OCI-LY3 (cell line): ENCODE data around the gene SULF2.

ENCODE experiments used
- H2AFZ ChIP-seq: fragments of 200-600, 300-600 bp; shearing (Covaris generic); 2 replicates; pipeline ENCODE4 v1.6.0; 2014; ENCODE audit warnings: antibody characterized with exemption, low read depth, low read length
- H3K27ac ChIP-seq: fragments of 200-600, 300-600 bp; sonication (generic); 2 replicates; pipeline ENCODE4 v1.5.1; 2014; ENCODE audit warnings: mild to moderate bottlenecking, low read length, moderate library complexity, mixed read lengths
- H3K27me3 ChIP-seq: fragments of 200-600, 300-600 bp; sonication (generic); 2 replicates; pipeline ENCODE4 v1.6.1; 2014; ENCODE audit warnings: low read depth, low read length, mixed read lengths
- H3K36me3 ChIP-seq: fragments of 200-600, 300-600 bp; sonication (generic); replicated peaks from 2 replicates; pipeline ENCODE3; 2014; ENCODE audit warnings: low read depth, low read length, mixed read lengths
- H3K4me1 ChIP-seq: fragments of 300-600, 200-600 bp; sonication (generic); 2 replicates; pipeline ENCODE4 v1.6.1; 2014; ENCODE audit warnings: low read length, mixed read lengths
- H3K4me2 ChIP-seq: fragments of 200-600, 300-600 bp; sonication (generic); 2 replicates; pipeline ENCODE4 v1.6.1; 2014; ENCODE audit warnings: low read length, mixed read lengths
- H3K4me3 ChIP-seq: fragments of 300-600, 200-600 bp; sonication (generic); 2 replicates; pipeline ENCODE4 v1.5.1; 2014; ENCODE audit warnings: antibody characterized with exemption, mild to moderate bottlenecking, low read length, moderate library complexity
- H3K79me2 ChIP-seq: fragments of 300-600, 200-600 bp; shearing (Covaris generic); 2 replicates; pipeline ENCODE4 v1.6.1; 2014; ENCODE audit warnings: mild to moderate bottlenecking, low read length, mixed read lengths
- H3K9ac ChIP-seq: fragments of 300-600, 200-600 bp; shearing (Covaris generic); 2 replicates; pipeline ENCODE4 v1.6.0; 2014; ENCODE audit warnings: mild to moderate bottlenecking, low read length, moderate library complexity
- H3K9me3 ChIP-seq: fragments of 200-600, 300-600 bp; shearing (Covaris generic); 2 replicates; pipeline ENCODE4 v1.6.1; 2014; ENCODE audit warnings: low read length, mixed read lengths; ENCODE audit not compliant: insufficient read depth
- H4K20me1 ChIP-seq: fragments of 200-600, 300-600 bp; sonication (generic); 2 replicates; pipeline ENCODE4 v1.6.1; 2016; ENCODE audit warnings: low read length, mixed read lengths; ENCODE audit not compliant: insufficient read depth
- CTCF ChIP-seq: fragments of 200-600, 300-600 bp; sonication (generic); IDR thresholded peaks from 2 replicates; pipeline ENCODE4 v1.5.1; 2014; ENCODE audit warnings: antibody characterized with exemption, low read length, low read depth
- EZH2phosphoT487 ChIP-seq: fragments of 200-600 bp; shearing (Covaris generic); IDR thresholded peaks from 2 replicates; pipeline ENCODE4 v1.6.1; 2018; ENCODE audit warnings: antibody characterized with exemption, mixed run types, low read depth

The SULF2 gene

GRCh38 chr20:47655635-47656034, 129.6 kb downstream of the SULF2 start:
- Histone ChIP-seq H4K20me1 (peaks cover 20% of the 10 kb centered on the region), H3K79me2 (no peaks in the 10 kb centered on the region), H3K9me3 (no peaks in the 10 kb centered on the region), H3K4me3 (no peak overlapping the region), H3K36me3 (peaks cover 82% of the 10 kb centered on the region), H2AFZ (no peak overlapping the region), H3K9ac (no peak overlapping the region), H3K4me2 (no peak overlapping the region), H3K27ac (no peak overlapping the region), H3K4me1 (no peaks in the 10 kb centered on the region), H3K27me3 (no peaks in the 10 kb centered on the region)
- TF ChIP-seq CTCF (no peak), EZH2phosphoT487 (no peak)

GRCh38 chr20:47654370-47654769, 130.9 kb downstream of the SULF2 start:
- no peaks in the 10 kb centered on the region for H3K27me3 ChIP-seq
- H3K9ac ChIP-seq: no peak overlapping the region
- H3K9me3 ChIP-seq: no peaks in the 10 kb centered on the region
- no peaks in the 10 kb centered on the region for H3K4me1 ChIP-seq
- no peak overlapping the region for H3K27ac ChIP-seq
- H3K4me2 ChIP-seq: no peak overlapping the region
- no peak overlapping the region for H3K4me3 ChIP-seq
- no peak for TF ChIP-seq CTCF
- TF ChIP-seq EZH2phosphoT487: no peak
- H3K36me3 ChIP-seq: peaks cover 82% of the 10 kb centered on the region
- no peak overlapping the region for H2AFZ ChIP-seq
- peaks cover 20% of the 10 kb centered on the region for H4K20me1 ChIP-seq
- no peaks in the 10 kb centered on the region for H3K79me2 ChIP-seq

- H3K9me3 ChIP-seq: no peaks in the 10 kb centered on the region
- H2AFZ ChIP-seq: no peak overlapping the region
- H3K4me2 ChIP-seq: no peak overlapping the region
- H3K79me2 ChIP-seq: no peaks in the 10 kb centered on the region
- H3K36me3 ChIP-seq: peaks cover 84% of the 10 kb centered on the region
- H3K4me3 ChIP-seq: no peak overlapping the region
- H3K27me3 ChIP-seq: no peaks in the 10 kb centered on the region
- peaks cover 18% of the 10 kb centered on the region for H4K20me1 ChIP-seq
- no peaks in the 10 kb centered on the region for H3K4me1 ChIP-seq
- H3K9ac ChIP-seq: no peak overlapping the region
- no peak overlapping the region for H3K27ac ChIP-seq
- TF ChIP-seq EZH2phosphoT487 (no peak), CTCF (no peak)
These were observed 131.4 kb downstream of the SULF2 start for GRCh38 chr20:47653869-47654268.

GRCh38 chr20:47652794-47653193, 132.5 kb downstream of the SULF2 start:
- Histone ChIP-seq H3K4me2 (no peak overlapping the region), H3K27ac (no peak overlapping the region), H3K36me3 (peaks cover 78% of the 10 kb centered on the region)

More at GRCh38 chr20:47652794-47653193, 132.5 kb downstream of the SULF2 start:
- H3K9ac ChIP-seq: no peak overlapping the region
- H4K20me1 ChIP-seq: 0 out of 2 replicates have a peak, but pooled peaks cover 9% of the 10 kb centered on the region
- H3K27me3 ChIP-seq: no peaks in the 10 kb centered on the region
- H3K9me3 ChIP-seq: no peaks in the 10 kb centered on the region
- no peak for TF ChIP-seq EZH2phosphoT487
- TF ChIP-seq CTCF: no peak
- H3K4me1 ChIP-seq: no peaks in the 10 kb centered on the region
- H2AFZ ChIP-seq: no peak overlapping the region
- H3K4me3 ChIP-seq: no peak overlapping the region
- H3K79me2 ChIP-seq: no peaks in the 10 kb centered on the region
